GM21723 (cell line): ENCODE results near the gene ACTR8.

Source experiments
- ATAC-seq: cut with Tn5 transposase; IDR thresholded peaks from one replicate; pipeline ENCODE4 v1.9.1; 2021; ENCODE audit warnings: mild to moderate bottlenecking, moderate library complexity; ENCODE audit not compliant: unreplicated experiment

Gene ACTR8

DNA sequence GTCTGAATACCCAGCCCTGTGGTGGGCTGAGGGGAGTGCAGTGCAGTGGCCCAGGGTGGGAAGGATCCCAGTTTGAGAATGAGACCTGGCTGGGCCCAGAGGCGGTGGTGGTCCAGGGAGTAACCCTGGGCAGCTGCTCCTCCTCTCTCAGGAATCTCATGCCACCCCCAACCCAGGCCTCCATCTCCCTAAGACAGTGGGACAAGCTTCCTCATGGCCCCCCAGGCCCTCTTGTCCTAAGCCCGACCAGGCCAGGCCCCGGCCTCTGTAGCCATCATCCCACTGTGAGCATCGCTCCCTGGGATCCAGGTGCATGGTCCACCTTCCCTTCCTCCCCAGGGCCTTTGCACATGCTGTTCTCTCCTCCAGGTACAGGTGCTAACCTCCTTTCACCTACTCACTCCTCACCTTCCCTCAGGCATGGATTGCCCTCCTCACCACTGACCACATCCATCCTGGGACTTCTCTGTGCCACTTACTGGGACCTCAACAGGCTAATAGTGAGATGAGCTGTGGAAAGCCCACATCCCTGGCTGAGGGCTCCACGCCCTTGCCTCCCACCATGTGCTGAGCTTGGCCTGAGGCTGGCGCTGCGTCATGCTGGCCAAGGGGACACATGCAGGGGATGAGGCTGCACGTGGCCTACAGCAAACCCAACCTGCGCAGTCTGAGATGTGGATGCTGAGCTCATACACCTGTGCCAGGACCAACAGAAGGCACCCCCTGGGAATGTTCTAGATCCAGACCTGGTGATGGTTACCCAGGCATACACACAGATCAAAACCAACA, 45.7 kb downstream of the ACTR8 start:
- no peak for ATAC-seq

DNA sequence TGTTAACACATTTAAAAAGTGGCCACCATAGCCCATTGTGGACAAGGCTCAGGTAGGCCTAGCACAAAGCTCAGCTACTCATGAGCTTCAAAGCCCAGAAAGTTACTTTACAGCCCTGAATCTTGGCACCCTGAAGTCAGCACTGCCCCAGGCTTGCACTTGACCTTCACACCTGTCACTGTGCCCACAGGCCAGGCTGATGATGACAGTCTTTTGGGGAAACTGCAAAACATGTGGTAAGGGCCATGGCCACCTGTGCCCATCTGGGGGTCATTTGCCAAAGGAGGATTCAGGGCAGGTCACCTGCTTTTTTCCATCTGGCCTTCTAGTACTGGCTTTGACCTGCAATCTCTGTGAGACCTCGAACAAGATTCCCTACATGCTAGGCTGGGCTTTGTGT, 46.7 kb downstream of the ACTR8 start:
- no peak for ATAC-seq

DNA sequence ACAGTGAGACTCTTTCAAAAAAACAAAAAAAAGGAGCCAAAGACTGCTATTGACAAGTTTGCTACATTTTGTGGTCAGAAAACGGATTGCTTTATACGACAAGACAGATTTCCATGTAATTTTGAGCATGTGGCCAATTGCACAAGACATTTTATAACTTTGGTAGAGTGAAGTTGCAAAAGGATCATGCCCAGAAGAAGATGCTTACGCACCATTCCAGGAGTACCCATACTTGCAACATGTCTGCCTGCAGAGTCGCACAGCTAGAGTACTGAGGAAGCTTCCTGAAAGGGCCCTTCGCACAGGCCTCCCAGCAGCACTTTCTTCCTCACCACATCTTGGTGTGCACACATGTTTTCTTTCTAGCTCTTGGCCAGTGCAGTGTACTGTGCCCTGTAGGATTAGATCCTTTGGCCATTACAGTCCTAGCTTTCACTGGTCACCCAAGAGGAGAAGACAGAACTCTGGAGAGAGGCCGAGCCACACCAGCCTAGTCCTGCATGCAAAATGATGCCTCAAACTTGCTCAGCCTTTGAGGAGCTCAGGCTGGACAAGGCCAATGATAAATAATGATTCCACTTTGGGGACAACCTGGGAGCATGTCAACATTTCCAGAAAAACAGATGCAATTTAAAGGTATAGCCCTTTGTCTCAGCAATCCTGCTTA, 47.4 kb downstream of the ACTR8 start:
- ATAC-seq, result no peak

DNA sequence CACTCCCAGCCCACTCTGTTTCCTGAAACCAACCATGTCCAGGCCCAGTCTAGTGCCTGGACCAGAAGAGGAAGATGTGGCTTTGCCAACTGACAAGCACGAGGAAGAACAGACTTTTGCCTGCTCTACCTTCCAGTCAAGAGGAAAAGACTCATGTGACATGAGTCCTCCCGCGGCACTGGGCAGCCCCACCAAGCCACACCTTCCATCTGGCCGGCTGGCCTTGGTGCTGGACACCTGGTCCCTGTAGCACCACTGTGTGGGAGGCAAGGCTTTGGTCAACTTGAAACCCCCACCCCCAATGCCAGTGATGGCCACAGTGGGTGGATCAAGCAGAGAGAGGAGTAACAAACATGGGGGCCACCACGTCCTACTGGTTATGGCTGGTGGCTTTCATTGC, 48.3 kb downstream of the ACTR8 start:
- ATAC-seq, result no peak

DNA sequence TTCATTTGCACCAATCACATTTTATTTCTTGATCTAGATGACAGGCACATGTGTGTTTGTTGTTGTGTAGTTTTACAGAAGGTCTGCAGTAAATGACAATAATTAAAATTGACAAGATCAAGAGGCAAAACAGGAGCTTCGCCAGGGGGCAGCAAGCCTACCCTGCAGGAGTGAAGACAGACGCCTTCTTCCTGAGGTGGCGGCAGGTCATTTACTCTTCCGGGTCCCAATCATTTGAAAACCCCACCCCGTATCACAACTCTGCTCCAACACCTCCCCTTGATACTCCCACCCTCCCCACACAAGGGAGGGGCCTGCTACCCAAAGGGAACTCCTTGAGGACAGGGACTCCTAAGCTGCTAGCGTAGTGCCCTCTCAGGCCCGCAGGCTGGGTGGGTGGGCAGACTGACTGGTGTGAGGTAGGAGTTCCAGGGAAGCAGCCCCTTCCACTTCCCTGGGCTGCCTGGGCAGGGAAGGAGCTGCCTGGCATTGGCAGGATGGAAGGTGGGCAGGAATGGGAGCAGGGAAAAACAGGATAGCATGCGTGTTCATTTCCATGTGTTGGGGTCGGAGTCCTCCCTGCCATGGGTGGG, 48.8 kb downstream of the ACTR8 start:
- no peak for ATAC-seq

DNA sequence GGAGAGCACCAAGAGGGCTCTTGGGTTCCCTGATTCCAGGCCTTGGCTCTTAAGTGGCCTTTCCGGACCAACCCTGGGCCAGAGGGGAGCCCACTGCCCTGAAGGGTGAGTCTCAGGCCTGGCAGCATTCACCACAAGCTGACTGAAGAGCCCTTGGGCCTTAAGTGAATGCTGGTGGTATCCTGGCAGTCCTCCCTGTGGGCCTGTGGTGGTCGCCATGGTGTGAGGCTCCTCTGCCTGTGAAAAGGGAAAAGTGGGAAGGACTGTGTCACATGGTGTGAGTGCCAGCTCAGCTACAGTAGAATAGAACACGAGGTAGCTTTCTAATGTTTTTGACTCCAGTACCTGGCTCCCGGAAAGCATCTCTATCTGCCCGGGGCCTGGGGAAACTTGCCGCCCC, 51.0 kb downstream of the ACTR8 start:
- ATAC-seq, result no peak

DNA sequence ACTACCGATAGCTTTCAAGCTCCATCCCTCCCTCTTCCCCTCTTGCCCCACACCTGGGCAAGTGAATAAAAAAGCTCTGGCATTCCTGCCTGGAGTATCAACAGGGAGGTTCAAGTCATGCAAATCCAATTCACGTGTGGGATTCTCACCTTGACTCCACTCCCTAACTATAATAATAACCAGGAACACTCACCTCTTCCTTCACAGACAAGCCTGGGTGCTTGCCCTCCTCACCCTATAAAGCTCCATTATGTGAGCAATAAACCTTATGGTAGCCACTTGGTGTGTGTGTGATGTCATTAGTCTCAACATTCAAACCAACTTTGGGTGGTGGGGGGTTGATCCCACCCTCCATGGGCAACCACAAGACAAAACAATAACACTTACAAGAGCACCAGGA, 52.3 kb downstream of the ACTR8 start:
- no peak for ATAC-seq

DNA sequence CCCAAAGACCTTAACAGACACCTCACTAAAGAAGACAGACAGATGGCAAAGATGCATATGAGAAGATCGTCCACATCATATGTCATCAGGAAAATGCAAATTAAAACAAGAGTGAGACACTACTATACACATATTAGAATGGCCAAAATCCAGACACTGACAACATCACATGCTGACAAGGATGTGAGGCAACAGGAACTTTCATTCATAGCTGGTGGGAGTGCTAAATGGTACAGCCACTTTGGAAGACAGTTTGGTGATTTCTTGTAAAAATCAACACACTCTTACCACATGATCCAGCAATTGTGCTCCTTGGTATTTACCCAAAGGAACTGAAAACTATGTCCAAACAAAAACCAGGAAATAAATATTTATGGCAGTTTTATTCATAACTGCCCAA, 53.4 kb downstream of the ACTR8 start:
- ATAC-seq, result no peak

DNA sequence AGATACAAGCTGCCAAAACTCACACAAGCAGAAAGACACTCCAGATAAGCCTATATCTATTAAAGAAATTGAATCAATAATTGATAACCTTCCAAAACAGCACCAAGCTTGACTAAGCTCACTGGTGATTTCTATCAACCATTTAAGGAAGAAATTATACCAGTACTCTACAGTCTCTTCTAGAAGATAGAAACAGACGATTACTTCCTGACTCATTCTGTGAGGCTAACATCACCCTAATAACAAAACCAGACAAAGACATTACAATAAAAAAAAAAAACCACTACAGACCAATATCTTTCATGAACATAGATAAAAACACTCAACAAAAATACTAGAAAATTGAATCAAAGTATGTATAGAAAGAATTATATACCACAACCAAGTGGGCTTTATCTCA, 55.9 kb downstream of the ACTR8 start:
- ATAC-seq, result no peak

DNA sequence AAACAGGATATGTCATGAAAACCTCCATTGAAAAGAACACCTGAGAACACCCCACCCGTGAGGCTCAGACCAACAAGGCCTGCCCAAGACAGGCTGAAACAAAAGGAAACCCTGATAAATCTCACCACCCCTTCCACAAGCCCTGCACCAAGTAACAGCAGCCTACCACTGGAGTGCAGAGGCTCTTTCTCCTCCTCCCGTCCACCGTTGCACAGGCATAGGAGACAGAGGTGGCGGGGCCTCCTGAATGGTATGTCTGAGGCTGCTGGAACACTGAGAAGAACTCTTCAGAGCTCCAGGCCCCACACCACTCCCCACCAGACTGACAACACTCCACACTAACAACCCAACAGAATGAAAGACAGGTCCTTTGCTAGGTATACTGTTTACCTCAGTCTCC, 57.2 kb downstream of the ACTR8 start:
- no peak for ATAC-seq

DNA sequence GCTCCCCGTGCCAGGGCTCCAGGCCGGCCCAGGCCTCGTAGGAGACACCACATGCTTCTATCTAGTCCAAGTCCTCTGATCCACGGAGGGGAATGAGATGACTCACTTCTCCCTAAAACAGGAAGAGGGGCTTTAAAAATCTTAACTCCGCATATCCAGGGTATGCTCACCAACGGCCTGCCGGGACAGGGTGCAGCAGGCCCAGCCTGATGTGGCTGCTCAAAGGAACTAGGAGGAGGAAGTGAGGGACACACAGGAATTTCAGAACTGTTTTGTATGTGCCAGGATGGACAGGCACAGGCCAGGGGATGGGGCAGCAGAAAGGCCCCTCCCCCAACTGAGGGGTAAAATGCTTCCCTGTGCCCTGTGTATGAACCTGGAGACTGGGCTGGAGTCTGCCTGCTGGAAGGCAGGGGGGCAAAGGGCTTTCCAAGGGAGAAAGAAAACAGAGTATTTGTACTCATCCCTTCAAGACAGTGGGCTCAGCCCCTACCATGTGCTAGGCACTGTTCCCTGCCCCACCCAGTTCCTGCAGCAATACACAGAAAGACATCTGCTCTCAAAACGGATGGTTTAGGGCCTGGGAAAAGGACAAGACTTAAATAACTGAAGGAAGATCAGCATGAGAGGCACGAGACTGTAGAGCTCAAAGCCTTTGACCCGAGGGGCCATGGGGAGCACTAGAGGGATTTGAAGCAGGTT, 57.8 kb downstream of the ACTR8 start:
- ATAC-seq, result no peak

DNA sequence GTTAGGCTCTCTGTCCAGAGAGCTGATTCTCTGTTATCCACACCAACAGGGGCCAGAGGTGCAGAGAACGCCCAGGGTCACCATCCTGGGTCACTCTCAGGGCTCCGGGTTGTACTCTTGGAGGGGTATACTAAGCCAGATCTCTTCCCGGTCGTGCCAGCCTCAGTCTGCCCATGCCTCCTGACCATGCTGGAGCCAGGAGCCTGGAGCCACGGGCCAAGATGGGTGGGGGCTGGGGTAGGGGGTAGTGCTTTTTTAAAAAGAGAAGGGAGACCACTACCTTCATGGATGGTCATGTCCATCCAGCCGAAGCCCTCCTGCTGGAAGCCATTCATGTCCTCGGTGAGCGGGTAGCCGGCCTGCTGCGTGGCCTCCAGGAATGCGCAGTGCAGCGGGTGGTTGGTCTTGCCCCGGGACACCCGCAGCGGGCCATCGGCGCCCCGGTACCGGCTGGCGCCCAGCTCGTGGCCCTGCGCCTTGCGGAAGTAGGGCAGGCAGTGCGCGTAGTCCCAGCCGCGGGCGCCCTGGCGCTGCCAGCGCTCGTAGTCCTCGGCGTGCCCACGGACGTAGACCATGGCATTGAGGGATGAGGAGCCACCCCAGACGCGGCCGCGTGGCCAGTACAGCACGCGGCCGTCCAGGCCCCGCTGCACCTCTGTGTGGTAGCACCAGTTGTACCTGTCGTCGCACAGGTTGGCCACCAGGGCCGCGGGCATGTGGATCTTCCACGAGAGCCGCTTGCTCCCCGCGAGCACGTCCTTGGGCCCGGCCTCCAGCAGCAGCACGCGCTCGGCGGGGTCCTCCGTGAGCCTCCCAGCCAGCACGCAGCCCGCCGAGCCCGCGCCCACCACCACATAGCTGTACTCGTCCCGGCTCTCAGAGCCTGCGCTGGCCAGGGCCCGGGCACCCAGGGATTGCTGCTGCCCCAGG, 58.7 kb downstream of the ACTR8 start:
- ATAC-seq, result no peak

DNA sequence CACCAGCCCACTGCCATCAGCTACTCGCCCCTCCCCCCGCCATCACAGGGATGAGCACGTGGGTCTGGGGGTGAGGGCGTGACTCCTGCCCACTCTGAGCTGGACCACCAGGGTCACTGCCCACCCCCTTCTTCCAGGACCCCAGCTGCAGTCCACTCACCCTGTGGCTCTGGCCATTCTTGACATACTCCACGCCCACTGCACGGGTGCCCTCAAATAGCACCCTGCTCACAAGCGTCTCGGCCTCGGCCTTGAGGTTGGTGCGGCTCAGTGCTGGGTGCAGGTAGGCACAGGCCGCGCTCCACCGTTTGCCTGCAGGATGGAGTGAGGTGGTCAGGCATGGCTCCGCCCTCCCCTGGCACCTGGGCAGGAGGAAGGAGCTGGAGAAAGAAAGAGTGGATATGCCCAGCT, 59.6 kb downstream of the ACTR8 start:
- no peak for ATAC-seq

DNA sequence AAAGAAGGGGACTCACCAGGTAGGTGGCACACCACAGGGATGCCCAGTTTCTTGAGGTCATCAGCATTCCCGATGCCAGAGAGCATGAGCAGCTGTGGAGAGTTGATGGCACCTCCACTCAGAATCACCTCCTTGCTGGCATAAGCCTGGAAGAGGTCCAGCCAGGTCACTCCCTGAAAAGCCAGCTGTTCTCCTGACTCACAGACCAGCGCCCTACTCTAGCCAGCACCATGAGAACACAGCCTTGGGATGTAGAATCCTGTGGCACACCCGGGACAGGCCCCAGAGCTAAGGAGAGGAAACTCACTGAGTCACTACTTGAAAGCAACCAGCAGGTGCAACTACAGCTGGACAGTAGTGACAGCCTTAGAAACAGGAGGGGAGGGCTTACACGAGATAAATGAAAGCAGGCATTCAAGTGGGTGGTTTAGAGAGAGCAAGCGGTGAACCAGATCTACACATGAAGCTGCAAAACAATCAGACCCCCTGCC, 60.3 kb downstream of the ACTR8 start:
- peak; percentile 77 for ATAC-seq

DNA sequence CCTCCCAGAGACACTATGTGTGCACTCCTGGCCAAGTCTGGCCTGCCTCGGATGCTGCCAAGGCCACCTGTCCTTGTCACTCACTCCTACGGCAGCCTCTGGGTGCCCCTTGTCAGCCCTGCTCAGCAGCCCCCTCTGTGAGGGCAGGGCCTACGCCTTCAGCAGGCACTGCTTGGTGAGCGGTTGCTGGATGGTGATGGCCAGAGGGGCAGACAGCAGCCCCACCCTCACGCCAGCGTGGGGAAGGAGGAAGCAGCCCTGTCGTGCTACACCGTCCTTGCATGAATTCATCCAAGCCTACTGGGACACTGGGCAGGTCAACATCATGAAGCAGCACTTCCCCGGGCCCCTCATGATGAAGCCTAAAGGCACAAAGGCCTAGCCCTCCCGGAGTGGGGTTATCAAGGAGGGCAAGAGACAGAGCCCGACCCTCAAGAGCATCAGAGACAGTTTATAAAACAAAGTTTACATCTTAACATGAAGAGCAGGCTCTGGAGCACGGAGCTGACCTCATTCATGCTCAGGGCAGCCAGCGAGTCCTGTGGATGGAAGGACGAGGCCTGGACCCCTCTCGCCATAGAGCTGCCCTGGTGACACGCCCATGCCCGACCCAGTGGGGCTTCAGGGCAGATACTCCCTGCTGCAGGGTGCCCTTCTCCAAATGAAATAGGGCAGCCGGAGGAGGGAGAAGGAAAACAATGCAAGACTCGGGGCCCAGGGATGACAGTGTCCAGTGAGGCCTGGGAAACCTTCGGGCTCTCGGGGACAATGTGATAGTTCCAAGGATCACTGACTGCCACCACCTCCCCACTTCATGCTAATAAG, 61.0 kb downstream of the ACTR8 start:
- ATAC-seq, result no peak

DNA sequence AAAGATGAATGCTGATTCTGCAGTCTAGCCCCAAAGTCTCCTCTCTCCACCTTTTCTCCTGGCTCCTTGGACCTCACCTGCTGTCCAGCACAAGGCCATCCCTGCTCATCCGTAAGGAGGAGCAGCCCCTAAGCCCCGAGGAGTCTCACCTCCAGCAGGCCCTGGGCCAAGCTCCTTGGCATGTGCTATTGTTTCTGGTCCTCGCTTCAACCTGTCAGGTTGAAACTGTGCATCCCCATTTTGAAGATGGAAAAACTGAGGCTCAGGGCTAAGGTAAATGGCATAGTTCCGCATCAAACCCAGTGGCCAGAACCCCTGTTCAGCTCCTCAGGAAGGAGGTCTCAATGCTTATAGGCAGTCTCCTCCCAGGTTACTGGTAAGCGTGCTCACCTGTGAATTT, 61.9 kb downstream of the ACTR8 start:
- no peak for ATAC-seq

DNA sequence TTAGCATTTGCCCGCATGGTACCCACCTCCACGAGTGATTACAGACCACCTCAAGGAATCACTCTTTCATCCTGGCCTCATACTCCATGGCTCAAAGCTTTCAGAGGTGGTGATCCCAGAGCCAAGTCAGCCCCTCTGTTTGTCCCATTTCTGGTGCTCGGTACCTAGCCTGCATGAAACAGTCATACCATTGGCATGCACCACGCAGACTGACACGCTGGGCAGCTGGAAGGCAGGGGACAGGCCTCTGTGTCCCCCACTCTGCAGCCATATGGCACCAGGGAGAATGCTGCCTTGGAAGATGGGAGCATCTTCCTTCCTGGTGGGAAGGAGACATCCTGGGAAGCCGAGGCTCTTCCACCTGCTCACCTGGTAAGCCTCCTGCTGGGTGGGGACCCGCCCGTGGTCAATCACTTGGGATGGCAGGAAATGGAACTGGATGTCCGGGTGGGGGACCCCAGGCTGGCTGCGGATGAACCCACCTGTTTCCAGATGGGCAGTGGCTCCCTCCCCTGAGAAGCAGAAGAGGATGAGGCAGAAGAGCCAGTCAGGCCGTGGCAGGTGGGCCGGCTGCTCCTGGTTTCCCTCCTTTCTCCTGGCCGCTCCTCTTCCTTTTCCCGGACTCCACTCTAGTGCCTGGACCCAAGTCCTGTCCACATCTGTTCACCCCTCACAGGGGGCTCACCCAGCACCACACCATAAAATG, 62.6 kb downstream of the ACTR8 start:
- no peak for ATAC-seq

DNA sequence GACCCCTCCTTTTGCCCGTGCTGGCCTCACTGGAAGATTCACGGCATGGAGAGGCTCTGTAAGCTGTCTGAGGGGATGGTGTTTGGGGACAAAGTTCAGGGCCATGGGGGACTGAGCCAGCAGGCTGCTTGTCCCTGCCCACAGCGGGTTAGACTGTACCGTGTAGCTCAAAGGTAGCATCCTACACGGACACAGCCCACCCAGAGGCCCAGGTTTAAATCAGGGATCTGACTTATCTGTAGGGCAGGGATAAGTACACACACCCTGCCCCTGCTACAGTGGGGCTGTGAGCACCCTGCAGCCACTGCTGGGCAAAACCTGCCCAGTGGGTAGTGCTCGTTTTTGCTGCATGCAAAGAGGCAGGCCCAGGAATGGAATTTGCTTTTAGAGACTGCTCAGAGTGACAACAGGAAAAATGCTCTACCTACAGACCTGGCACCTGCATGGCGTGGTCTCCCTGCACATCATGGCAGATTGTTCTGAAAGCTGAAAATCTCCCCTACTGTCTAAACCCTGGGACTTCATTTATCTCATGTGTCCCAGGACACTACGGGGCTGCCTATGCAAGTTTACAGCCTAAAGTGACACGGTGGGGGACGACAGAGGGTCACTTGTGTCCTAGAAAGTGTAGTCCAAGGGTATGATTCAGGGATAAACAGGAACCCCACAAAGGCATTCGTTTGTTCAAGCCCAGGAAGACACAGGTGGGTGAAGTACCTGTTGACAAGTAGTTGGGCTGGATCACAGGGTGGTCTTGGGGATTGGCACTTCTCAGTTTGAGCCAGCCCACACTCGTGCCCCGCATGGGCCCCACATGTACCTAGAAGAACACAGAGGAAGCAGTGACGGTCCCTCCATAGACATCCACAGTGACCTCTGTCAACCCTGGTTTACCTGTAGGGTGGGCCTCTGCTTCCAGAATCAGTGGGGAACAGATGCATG, 63.5 kb downstream of the ACTR8 start:
- no peak for ATAC-seq
